ENCODE data around the gene CCL8.

The CCL8 gene

GRCh38 chr17:34368946-34369500 lies 49.8 kb downstream of the CCL8 start:
- DNase-seq: no peak

- no peak for DNase-seq
Observed at GRCh38 chr17:34369571-34369970, 50.3 kb downstream of the CCL8 start.

GRCh38 chr17:34370376-34370996 lies 51.3 kb downstream of the CCL8 start:
- no peak for DNase-seq

GRCh38 chr17:34370997-34371395 lies 51.8 kb downstream of the CCL8 start:
- no peak for DNase-seq
